Measurements from ENCODE around the gene HSD17B1. TPM values are rescaled to one million over a fixed set of nuclear protein-coding genes. Genes with fewer than 3 reads are reported as not detected.

Gene HSD17B1
- total RNA-seq, 1 donor from 2014 or later = 2.0 TPM

GRCh38 chr17:42529061-42529460, 23.7 kb upstream of the HSD17B1 start:
- Histone ChIP-seq H3K9me3 (no peaks in the 10 kb centered on the region), H3K27me3 (no peaks in the 10 kb centered on the region), H3K4me1 (peaks cover 45% of the 10 kb centered on the region), H3K36me3 (no peaks in the 10 kb centered on the region), H3K4me3 (no peak overlapping the region), H3K27ac (no peak overlapping the region)
- TF ChIP-seq POLR2AphosphoS5 (IDR thresholded peaks at IDR 0.05; ENCODE audit: insufficient read depth in 1 of 2, low read depth in 1 of 2) (no peak), CTCF (IDR thresholded peaks at IDR 0.05) (no peak), POLR2A (IDR thresholded peaks at IDR 0.05) (no peak)
- intact Hi-C loops (cut with DNase I) = no loop called here
- no peak for DNase-seq (ENCODE audit: extremely low spot score in 2 of 2)

GRCh38 chr17:42530952-42531454, 21.7 kb upstream of the HSD17B1 start:
- Histone ChIP-seq H3K27ac (peak overlapping the region; percentile 70), H3K4me3 (no peak overlapping the region), H3K4me1 (peaks cover 50% of the 10 kb centered on the region), H3K27me3 (no peaks in the 10 kb centered on the region), H3K36me3 (no peaks in the 10 kb centered on the region), H3K9me3 (no peaks in the 10 kb centered on the region)
- TF ChIP-seq POLR2A (IDR thresholded peaks at IDR 0.05) = no peak
- TF ChIP-seq POLR2AphosphoS5 (IDR thresholded peaks at IDR 0.05; ENCODE audit: insufficient read depth in 1 of 2, low read depth in 1 of 2) = no peak
- TF ChIP-seq CTCF (IDR thresholded peaks at IDR 0.05) = no peak
- no peak for DNase-seq (ENCODE audit: extremely low spot score in 2 of 2)
- intact Hi-C loops (cut with DNase I) = no loop called here

GRCh38 chr17:42531455-42532354, 21.0 kb upstream of the HSD17B1 start:
- TF ChIP-seq CTCF (IDR thresholded peaks at IDR 0.05) (peak in 1 of 3 experiments; percentile 36), POLR2AphosphoS5 (IDR thresholded peaks at IDR 0.05; ENCODE audit: insufficient read depth in 1 of 2, low read depth in 1 of 2) (peak in 1 of 2 donors; percentile 3), POLR2A (IDR thresholded peaks at IDR 0.05) (peak in 1 of 2 donors; percentile 32)
- Histone ChIP-seq H3K36me3 (no peaks in the 10 kb centered on the region), H3K27me3 (no peaks in the 10 kb centered on the region), H3K4me1 (peaks cover 44% of the 10 kb centered on the region), H3K27ac (peak overlapping the region; percentile 70), H3K9me3 (no peaks in the 10 kb centered on the region), H3K4me3 (peak overlapping the region; percentile 44 to 71)
- intact Hi-C loops (cut with DNase I) = no loop called here
- DNase-seq (ENCODE audit: extremely low spot score in 2 of 2) = no peak

DNA sequence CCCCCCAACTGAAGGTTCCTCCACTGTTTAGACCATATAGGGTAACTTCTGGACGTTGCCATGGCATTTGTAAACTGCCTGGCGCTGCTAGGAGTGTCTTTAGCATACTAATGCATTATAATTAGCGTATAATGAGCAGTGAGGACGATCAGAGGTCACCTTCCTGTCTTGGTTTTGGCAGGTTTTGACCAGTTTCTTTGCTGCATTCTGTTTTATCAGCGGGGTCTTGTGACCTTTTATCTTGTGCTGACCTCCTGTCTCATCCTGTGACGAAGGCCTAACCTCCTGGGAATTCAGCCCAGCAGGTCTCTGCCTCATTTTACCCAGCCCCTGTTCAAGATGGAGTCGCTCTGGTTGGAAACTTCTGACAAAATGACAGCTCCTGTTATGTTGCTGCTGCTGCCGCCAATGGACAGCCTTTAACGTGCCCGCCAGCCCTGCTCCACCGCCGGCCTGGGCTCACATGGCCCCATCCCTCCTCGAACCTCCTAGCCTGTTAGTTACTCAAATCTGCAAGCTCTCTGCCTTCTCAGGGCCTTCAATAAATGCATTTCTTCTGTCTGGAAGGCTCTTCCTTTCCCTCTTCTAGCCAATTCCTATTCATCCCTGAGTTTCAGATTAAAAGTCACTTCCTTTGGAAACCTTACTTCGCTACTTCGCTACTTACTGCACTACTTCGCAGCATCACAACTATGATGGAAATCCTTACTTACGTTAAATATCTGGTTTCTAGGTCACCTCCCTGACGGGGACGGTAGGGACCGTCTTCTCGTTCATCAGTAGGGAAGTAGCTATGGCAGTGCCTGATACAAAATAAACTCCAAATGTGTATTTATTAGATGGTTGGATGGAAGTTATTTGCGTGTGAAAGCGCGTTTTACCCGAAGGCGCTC, 17.3 kb upstream of the HSD17B1 start:
- peak overlapping the region; percentile 92 for H3K27ac ChIP-seq
- peaks cover 38% of the 10 kb centered on the region for H3K4me1 ChIP-seq
- no peak for DNase-seq (ENCODE audit: extremely low spot score in 2 of 2)
- TF ChIP-seq CTCF (IDR thresholded peaks at IDR 0.05) = no peak
- TF ChIP-seq POLR2AphosphoS5 (IDR thresholded peaks at IDR 0.05; ENCODE audit: insufficient read depth in 1 of 2, low read depth in 1 of 2) = no peak
- TF ChIP-seq POLR2A (IDR thresholded peaks at IDR 0.05) = no peak
- intact Hi-C loops (cut with DNase I) = no loop called here
- H3K36me3 ChIP-seq = peaks cover 0 to 15% of the 10 kb centered on the region in 2 donors
- H3K4me3 ChIP-seq = peak overlapping the region; percentile 62 to 95
- no peaks in the 10 kb centered on the region for H3K27me3 ChIP-seq
- H3K9me3 ChIP-seq = no peaks in the 10 kb centered on the region
